Urinary bladder (tissue), 4 donors: Measurements from ENCODE around the gene FKBP7. TPM values are rescaled to one million over a fixed set of nuclear protein-coding genes. Genes with fewer than 3 reads are reported as not detected.
"Not testable (repeated sequence)": the region's sequence is repeated elsewhere in the genome, so short reads cannot be mapped to it uniquely, and the experiment has no call there.

Source experiments
- DNase-seq: peaks from one replicate; pipeline ENCODE4 v3.0.0-alpha.2; 2015; ENCODE audit errors: extremely low spot score
- H3K27ac ChIP-seq: one replicate; pipeline ENCODE4 v1.5.1; 2013; ENCODE audit warnings: low read depth, mild to moderate bottlenecking, moderate library complexity
- H3K36me3 ChIP-seq: one replicate; pipeline ENCODE4 v1.6.1; 2013; ENCODE audit warnings: mild to moderate bottlenecking, moderate library complexity; ENCODE audit not compliant: insufficient read depth
- H3K4me1 ChIP-seq: one replicate; pipeline ENCODE4 v1.6.1; 2013; ENCODE audit warnings: mild to moderate bottlenecking, moderate library complexity; ENCODE audit not compliant: insufficient read depth
- H3K4me3 ChIP-seq: one replicate; pipeline ENCODE4 v1.5.1; 2013; ENCODE audit warnings: low read depth, low read length
- WGBS: extraction: QIAGEN DNeasy Blood & Tissue Kit; methylation state at CpG from one replicate; pipeline ENCODE4 v1.1.7; 2013; 5-methylcytosine and 5-hydroxymethylcytosine counted together
- polyA plus RNA-seq: library from polyadenylated mRNA; stranded (reverse); fragments of 200-250 nt; gene quantifications from one replicate; pipeline ENCODE4 v1.2.3, GENCODE V29; 2013
- total RNA-seq: library from RNA; depleted of rRNA; stranded (reverse); fragments of >200 nt; gene quantifications from one replicate; pipeline ENCODE4 v1.2.3, GENCODE V29; 2014
- donor health status: healthy with polysubstance abuse.
- donor health status: healthy.

Gene FKBP7
- total and polyA plus RNA-seq, 2 donors: 28.1 to 124 TPM

- DNase-seq: no peak
- WGBS: under 1% methylated on average over 25 of the region's 25 CpGs
- H3K4me3 ChIP-seq: peak overlapping the region; percentile 72
- H3K27ac ChIP-seq: peak overlapping the region; percentile 98
- H3K4me1 ChIP-seq: no peaks in the 10 kb centered on the region
- no peaks in the 10 kb centered on the region for H3K36me3 ChIP-seq
Observed at GRCh38 chr2:178450524-178450773, 28.0 kb downstream of the FKBP7 start.

- no peaks in the 10 kb centered on the region for H3K4me1 ChIP-seq
- peak overlapping the region; percentile 98 for H3K27ac ChIP-seq
- H3K4me3 ChIP-seq: peak overlapping the region; percentile 72
- 6% methylated on average over 18 of the region's 18 CpGs for WGBS
- DNase-seq: no peak
- H3K36me3 ChIP-seq: no peaks in the 10 kb centered on the region
Observed at GRCh38 chr2:178449700-178450523, 28.5 kb downstream of the FKBP7 start.

GRCh38 chr2:178448968-178449661 lies 29.3 kb downstream of the FKBP7 start:
- no peak overlapping the region for H3K27ac ChIP-seq
- no peak for DNase-seq
- H3K4me3 ChIP-seq: no peak overlapping the region
- H3K36me3 ChIP-seq: no peaks in the 10 kb centered on the region
- WGBS: 63% methylated on average over 4 of the region's 4 CpGs
- no peaks in the 10 kb centered on the region for H3K4me1 ChIP-seq

GRCh38 chr2:178441426-178441825 lies 37.0 kb downstream of the FKBP7 start:
- no peak for DNase-seq
- 87% methylated on average over 2 of the region's 2 CpGs for WGBS
- Histone ChIP-seq H3K36me3 (peaks cover 4% of the 10 kb centered on the region), H3K27ac (no peak overlapping the region), H3K4me3 (no peak overlapping the region), H3K4me1 (no peaks in the 10 kb centered on the region)

GRCh38 chr2:178436662-178437061 lies 41.7 kb downstream of the FKBP7 start:
- peaks cover 6% of the 10 kb centered on the region for H3K36me3 ChIP-seq
- H3K4me3 ChIP-seq: no peak overlapping the region
- DNase-seq: no peak
- H3K27ac ChIP-seq: no peak overlapping the region
- no peaks in the 10 kb centered on the region for H3K4me1 ChIP-seq
- 95% methylated on average over 2 of the region's 2 CpGs for WGBS

- DNase-seq: no peak
- H3K4me3 ChIP-seq: no peak overlapping the region
- H3K4me1 ChIP-seq: no peaks in the 10 kb centered on the region
- no peak overlapping the region for H3K27ac ChIP-seq
- H3K36me3 ChIP-seq: no peaks in the 10 kb centered on the region
Observed at GRCh38 chr2:178429336-178429735, 49.1 kb downstream of the FKBP7 start.

GRCh38 chr2:178428396-178428806 lies 50.0 kb downstream of the FKBP7 start:
- no peak for DNase-seq
- 80% methylated on average over 1 of the region's 1 CpG for WGBS
- Histone ChIP-seq H3K4me3 (no peak overlapping the region), H3K4me1 (no peaks in the 10 kb centered on the region), H3K36me3 (no peaks in the 10 kb centered on the region), H3K27ac (no peak overlapping the region)

- H3K27ac ChIP-seq: no peak overlapping the region
- WGBS: 92% methylated on average over 2 of the region's 2 CpGs
- H3K4me1 ChIP-seq: no peaks in the 10 kb centered on the region
- H3K4me3 ChIP-seq: no peak overlapping the region
- H3K36me3 ChIP-seq: no peaks in the 10 kb centered on the region
- DNase-seq: no peak
Observed at GRCh38 chr2:178427458-178427857, 50.9 kb downstream of the FKBP7 start.

- Histone ChIP-seq H3K27ac (no peak overlapping the region), H3K4me3 (no peak overlapping the region), H3K36me3 (no peaks in the 10 kb centered on the region), H3K4me1 (no peaks in the 10 kb centered on the region)
- no peak for DNase-seq
- 94% methylated on average over 3 of the region's 3 CpGs for WGBS
Observed at GRCh38 chr2:178426388-178426787, 52.0 kb downstream of the FKBP7 start.

GRCh38 chr2:178425255-178425827 lies 53.1 kb downstream of the FKBP7 start:
- no peaks in the 10 kb centered on the region for H3K4me1 ChIP-seq
- WGBS: 96% methylated on average over 4 of the region's 4 CpGs
- DNase-seq: no peak
- no peak overlapping the region for H3K4me3 ChIP-seq
- no peaks in the 10 kb centered on the region for H3K36me3 ChIP-seq
- no peak overlapping the region for H3K27ac ChIP-seq

GRCh38 chr2:178423746-178424145 lies 54.7 kb downstream of the FKBP7 start:
- not testable (repeated sequence) for H3K4me3 ChIP-seq, DNase-seq, H3K36me3 ChIP-seq, H3K4me1 ChIP-seq, H3K27ac ChIP-seq
- WGBS: 97% methylated on average over 5 of the region's 5 CpGs

GRCh38 chr2:178422097-178422496 lies 56.3 kb downstream of the FKBP7 start:
- no peaks in the 10 kb centered on the region for H3K36me3 ChIP-seq
- 81% methylated on average over 3 of the region's 3 CpGs for WGBS
- H3K4me3 ChIP-seq: no peak overlapping the region
- H3K27ac ChIP-seq: no peak overlapping the region
- no peaks in the 10 kb centered on the region for H3K4me1 ChIP-seq
- no peak for DNase-seq

- DNase-seq: no peak
- Histone ChIP-seq H3K36me3 (no peaks in the 10 kb centered on the region), H3K4me3 (no peak overlapping the region), H3K27ac (no peak overlapping the region), H3K4me1 (no peaks in the 10 kb centered on the region)
- whole genome bisulfite sequencing: 54% methylated on average over 1 of the region's 1 CpG
Observed at GRCh38 chr2:178420463-178420999, 57.9 kb downstream of the FKBP7 start.

- no peak for DNase-seq
- Histone ChIP-seq H3K4me1 (no peaks in the 10 kb centered on the region), H3K4me3 (no peak overlapping the region), H3K27ac (no peak overlapping the region), H3K36me3 (no peaks in the 10 kb centered on the region)
- 39% methylated on average over 1 of the region's 1 CpG for WGBS
Observed at GRCh38 chr2:178419123-178419522, 59.3 kb downstream of the FKBP7 start.
